Kidney (tissue), 14 donors: Measurements from ENCODE around the gene SLC13A1. TPM values are rescaled to one million over a fixed set of nuclear protein-coding genes. Genes with fewer than 3 reads are reported as not detected.
A peak's percentile ranks its signal among the peaks of the same experiment; 100 is the strongest.

Experiments
- DNase-seq, 5 donors: peaks; one replicate each; pipeline ENCODE4 v3.0.0-alpha.2; 2013 to 2020
- FAIRE-seq: peaks from 2 replicates; lab custom pipeline; 2012; peaks lifted over from hg19 to GRCh38; lab: Jason Lieb, UNC
- H3K27ac ChIP-seq, 2 donors: one replicate each; pipeline ENCODE4 v1.7.0; 2013; ENCODE audit warnings: low read depth in 2 of 2, low read length in 2 of 2, inconsistent platforms in 1 of 2
- H3K27me3 ChIP-seq: one replicate; pipeline ENCODE4 v1.7.1; 2013; ENCODE audit warnings: low read length, inconsistent platforms; ENCODE audit not compliant: control insufficient read depth, insufficient read depth
- H3K36me3 ChIP-seq, 3 donors: one replicate each; pipeline versions ENCODE4 v1.7.0 to v1.7.1; 2013; ENCODE audit warnings: low read length in 3 of 3, control low read depth in 1 of 3, inconsistent platforms in 1 of 3; ENCODE audit not compliant: insufficient read depth in 3 of 3, control insufficient read depth in 2 of 3
- H3K4me1 ChIP-seq, 3 donors: one replicate each; pipeline versions ENCODE4 v1.7.0 to v1.7.1; 2013; ENCODE audit warnings: low read length in 3 of 3, inconsistent platforms in 1 of 3, low read depth in 1 of 3; ENCODE audit not compliant: control insufficient read depth in 2 of 3, insufficient read depth in 2 of 3
- H3K4me3 ChIP-seq, 3 donors: one replicate each; pipeline versions ENCODE4 v1.7.0 to v1.8.1; 2013; ENCODE audit warnings: low read length in 3 of 3, control low read depth in 1 of 3, inconsistent platforms in 1 of 3
- H3K9ac ChIP-seq, 3 donors: one replicate each; pipeline versions ENCODE4 v1.7.0 to v1.7.1; 2013; ENCODE audit warnings: low read length in 3 of 3, control low read depth in 1 of 3, inconsistent platforms in 1 of 3
- H3K9me3 ChIP-seq, 3 donors: one replicate each; pipeline versions ENCODE4 v1.7.0 to v1.7.1; 2013; ENCODE audit warnings: low read length in 3 of 3, control low read depth in 1 of 3, inconsistent platforms in 1 of 3; ENCODE audit not compliant: control insufficient read depth in 2 of 3, insufficient read depth in 1 of 3
- CTCF ChIP-seq: IDR thresholded peaks from 3 replicates; pipeline ENCODE4 v1.5.1; 2012; ENCODE audit warnings: mild to moderate bottlenecking, moderate library complexity, borderline replicate concordance; ENCODE audit not compliant: insufficient read depth; ENCODE audit errors: extremely low read depth
- intact Hi-C: fragments of 100-400 bp; cut with DNase I; formaldehyde crosslinking; loops from one replicate; pipeline ENCODE4 v1.11.1; 2022
- polyA plus RNA-seq: library from polyadenylated mRNA; stranded (reverse); fragments of 350-450 nt; fragmentation: Illumina TruSeq; extraction: RNeasy Lipid Tissue Mini Kit (QIAGEN cat#74804); gene quantifications from one replicate; pipeline ENCODE4 v1.2.3, GENCODE V29; 2014; ENCODE audit warnings: low read depth, low replicate concordance; ENCODE audit not compliant: insufficient read depth
- total RNA-seq: library from RNA; stranded (reverse); fragmentation: NEBNext Ultra II Directional; extraction: Animal tissue kit (Norgen Biotek cat#: 25700); gene quantifications from one replicate; pipeline ENCODE4 v1.2.1, GENCODE V29; 2021
- donor health status: control.
- donor health status: control.
- donor health status: control.
- donor health status: control.
- donor health status: control.
- donor health status: DM: yes; HTN: yes; CAD: no.
- donor health status: Normal renal cell carcinoma (clear cell type).

SLC13A1 gene
- total and polyA plus RNA-seq, 2 donors from 2014 or later, result 10.1 to 17.0 TPM

GRCh38 chr7:123210986-123211385, 11.2 kb upstream of the SLC13A1 start:
- H3K27me3 ChIP-seq, result no peaks in the 10 kb centered on the region
- no peaks in the 10 kb centered on the region for H3K4me1 ChIP-seq
- no peak for FAIRE-seq
- no peak for TF ChIP-seq CTCF
- no peak overlapping the region for H3K9ac ChIP-seq
- no peak overlapping the region for H3K27ac ChIP-seq
- DNase-seq, result no peak
- no peak overlapping the region for H3K4me3 ChIP-seq
- H3K36me3 ChIP-seq, result no peaks in the 10 kb centered on the region
- intact Hi-C loops, result no loop called here
- peaks cover 0 to 1% (median 0%) of the 10 kb centered on the region in 3 donors for H3K9me3 ChIP-seq

GRCh38 chr7:123209786-123210185, 10.0 kb upstream of the SLC13A1 start:
- H3K4me3 ChIP-seq, result no peak overlapping the region
- no peak for TF ChIP-seq CTCF
- DNase-seq, result no peak
- H3K27me3 ChIP-seq, result no peaks in the 10 kb centered on the region
- H3K4me1 ChIP-seq, result no peaks in the 10 kb centered on the region
- FAIRE-seq, result no peak
- H3K36me3 ChIP-seq, result no peaks in the 10 kb centered on the region
- intact Hi-C loops, result no loop called here
- H3K9me3 ChIP-seq, result no peaks in the 10 kb centered on the region
- H3K9ac ChIP-seq, result no peak overlapping the region
- H3K27ac ChIP-seq, result no peak overlapping the region

- intact Hi-C loops, result no loop called here
- no peak overlapping the region for H3K27ac ChIP-seq
- H3K9me3 ChIP-seq, result no peaks in the 10 kb centered on the region
- no peaks in the 10 kb centered on the region for H3K4me1 ChIP-seq
- H3K9ac ChIP-seq, result no peak overlapping the region
- TF ChIP-seq CTCF, result peak; percentile 31
- H3K36me3 ChIP-seq, result no peaks in the 10 kb centered on the region
- peak in 2 of 5 donors; percentile 13 to 35 for DNase-seq
- H3K4me3 ChIP-seq, result no peak overlapping the region
- no peaks in the 10 kb centered on the region for H3K27me3 ChIP-seq
- FAIRE-seq, result no peak
These were observed 9.0 kb upstream of the SLC13A1 start for GRCh38 chr7:123208793-123209192.

GRCh38 chr7:123204206-123204835, 4.6 kb upstream of the SLC13A1 start:
- peak in 1 of 5 donors; percentile 8 for DNase-seq
- TF ChIP-seq CTCF, result no peak
- Histone ChIP-seq H3K27ac (peak overlapping the region; percentile 51 to 73), H3K4me1 (peaks cover 0 to 10% (median 0%) of the 10 kb centered on the region in 3 donors), H3K9ac (no peak overlapping the region), H3K9me3 (no peaks in the 10 kb centered on the region), H3K36me3 (no peaks in the 10 kb centered on the region), H3K27me3 (no peaks in the 10 kb centered on the region), H3K4me3 (peak overlapping the region in 2 of 3 donors; percentile 28 to 32)
- peak; percentile 56 for FAIRE-seq
- intact Hi-C loops, result no loop called here
